Endothelial cell (in vitro differentiated cells): ENCODE results near the gene SELENOO. TPM values are rescaled to one million over a fixed set of nuclear protein-coding genes. Genes with fewer than 3 reads are reported as not detected.
A peak's percentile ranks its signal among the peaks of the same experiment; 100 is the strongest.

Experiments
- DNase-seq: peaks from one replicate; pipeline ENCODE4 v3.0.0; 2021; ENCODE audit warnings: low spot score
- H3K27ac Mint-ChIP-seq: one replicate; pipeline ENCODE4 v1.8.0; 2021; ENCODE audit warnings: mixed read lengths, inconsistent platforms; ENCODE audit not compliant: unreplicated experiment
- H3K27me3 Mint-ChIP-seq: one replicate; pipeline ENCODE4 v1.8.0; 2021; ENCODE audit warnings: mild to moderate bottlenecking, moderate library complexity, mixed read lengths, inconsistent platforms; ENCODE audit not compliant: unreplicated experiment
- H3K36me3 Mint-ChIP-seq: one replicate; pipeline ENCODE4 v1.8.0; 2021; ENCODE audit warnings: mild to moderate bottlenecking, low read depth, mixed read lengths, inconsistent platforms; ENCODE audit not compliant: unreplicated experiment
- H3K4me1 Mint-ChIP-seq: one replicate; pipeline ENCODE4 v1.8.0; 2021; ENCODE audit warnings: mild to moderate bottlenecking, mixed read lengths, inconsistent platforms; ENCODE audit not compliant: unreplicated experiment
- H3K4me3 Mint-ChIP-seq: one replicate; pipeline ENCODE4 v1.8.0; 2021; ENCODE audit warnings: mild to moderate bottlenecking, mixed read lengths, inconsistent platforms; ENCODE audit not compliant: unreplicated experiment
- H3K9me3 Mint-ChIP-seq: one replicate; pipeline ENCODE4 v1.8.0; 2021; ENCODE audit warnings: mixed read lengths, inconsistent platforms; ENCODE audit not compliant: unreplicated experiment
- CTCF ChIP-seq: fragments of 200-600 bp; sonication (generic); IDR thresholded peaks from one replicate; pipeline ENCODE4 v1.5.0; 2021; ENCODE audit warnings: antibody characterized with exemption; ENCODE audit not compliant: unreplicated experiment
- total RNA-seq: library from RNA; stranded (reverse); fragmentation: NEBNext Ultra II Directional; extraction: Animal tissue kit (Norgen Biotek cat#: 25700); gene quantifications from one replicate; pipeline ENCODE4 v1.2.1, GENCODE V29; 2021; ENCODE audit not compliant: unreplicated experiment

Gene SELENOO
- total RNA-seq, 1 donor from 2014 or later, result 18.7 TPM

GRCh38 chr22:50221410-50222300 is 20.8 kb downstream of the SELENOO start:
- no peak for DNase-seq
- Mint-ChIP-seq H3K4me3 (no peak overlapping the region), H3K9me3 (no peaks in the 10 kb centered on the region), H3K27me3 (peaks cover 12% of the 10 kb centered on the region), H3K27ac (no peak overlapping the region), H3K36me3 (peaks cover 18% of the 10 kb centered on the region), H3K4me1 (no peaks in the 10 kb centered on the region)
- no peak for TF ChIP-seq CTCF

GRCh38 chr22:50222508-50222907 is 21.7 kb downstream of the SELENOO start:
- no peak for TF ChIP-seq CTCF
- Mint-ChIP-seq H3K36me3 (peaks cover 19% of the 10 kb centered on the region), H3K27me3 (peaks cover 9% of the 10 kb centered on the region), H3K4me3 (no peak overlapping the region), H3K27ac (no peak overlapping the region), H3K9me3 (no peaks in the 10 kb centered on the region), H3K4me1 (no peaks in the 10 kb centered on the region)
- DNase-seq, result no peak

- DNase-seq, result no peak
- Mint-ChIP-seq H3K36me3 (peaks cover 18% of the 10 kb centered on the region), H3K27me3 (peaks cover 7% of the 10 kb centered on the region), H3K4me1 (no peaks in the 10 kb centered on the region), H3K27ac (no peak overlapping the region), H3K9me3 (no peaks in the 10 kb centered on the region), H3K4me3 (peak overlapping the region; percentile 49)
- no peak for TF ChIP-seq CTCF
These were observed 23.3 kb downstream of the SELENOO start for GRCh38 chr22:50224071-50224470.

- H3K4me3 Mint-ChIP-seq, result no peak overlapping the region
- H3K27ac Mint-ChIP-seq, result no peak overlapping the region
- H3K9me3 Mint-ChIP-seq, result no peaks in the 10 kb centered on the region
These were observed 24.6 kb downstream of the SELENOO start for GRCh38 chr22:50225200-50225969.

More at GRCh38 chr22:50225200-50225969, 24.6 kb downstream of the SELENOO start:
- no peak for TF ChIP-seq CTCF
- no peaks in the 10 kb centered on the region for H3K4me1 Mint-ChIP-seq
- no peak for DNase-seq
- H3K36me3 Mint-ChIP-seq, result peaks cover 24% of the 10 kb centered on the region
- peaks cover 10% of the 10 kb centered on the region for H3K27me3 Mint-ChIP-seq
